ENCODE results near the gene NYAP1. TPM values are rescaled to one million over a fixed set of nuclear protein-coding genes. Genes with fewer than 3 reads are reported as not detected.

NYAP1 gene
- total RNA-seq, 2 experiments from 2014 or later = 0.66 to 0.75 TPM

GRCh38 chr7:100483090-100483721 is 521 bp upstream of the NYAP1 start:
- POLR2A ChIA-PET = interaction anchor here (0.8 to 1.9 kb wide), 5 partner anchors 55 to 129 kb away, joined by 4 to 9 read pairs (median 6); partner anchors contain the start of genes AGFG2, FBXO24, MOSPD3 and ZCWPW1
- DNase-seq (peak; percentile 58 to 92 (median 81)), ATAC-seq (ENCODE audit: poor library complexity) (peak; percentile 62)
- Histone ChIP-seq H3K27ac (ENCODE audit: low read depth in 1 of 2, low read length in 2 of 2) (no peak overlapping the region), H3K4me3 (ENCODE audit: low read length) (peak overlapping the region; percentile 64), H3K4me1 (ENCODE audit: insufficient read depth, low read length) (peaks cover 40% of the 10 kb centered on the region), H3K36me3 (ENCODE audit: insufficient read depth, low read length) (no peaks in the 10 kb centered on the region), H3K9me3 (ENCODE audit: control insufficient read depth in 1 of 2, insufficient read depth in 1 of 2, low read length in 2 of 2) (no peaks in the 10 kb centered on the region), H3K27me3 (ENCODE audit: control insufficient read depth in 1 of 2, insufficient read depth in 2 of 2, low read length in 2 of 2) (no peaks in the 10 kb centered on the region)
- Mint-ChIP-seq H3K4me3 (peak overlapping the region; percentile 90), H3K27ac (peak overlapping the region; percentile 64), H3K27me3 (no peaks in the 10 kb centered on the region), H3K9me3 (no peaks in the 10 kb centered on the region), H3K4me1 (ENCODE audit: low read depth) (peaks cover 31% of the 10 kb centered on the region), H3K36me3 (ENCODE audit: low read depth) (peaks cover 5% of the 10 kb centered on the region)
- TF ChIP-seq CTCF (IDR thresholded peaks at IDR 0.05) = peak; percentile 90
- intact Hi-C loops (cut with DNase I, micrococcal nuclease) = loop anchor here (1.0 to 5.0 kb wide), 6 partner anchors 14 to 209 kb away; partner anchors contain the start of genes AGFG2 (in 1 of the 2) and GIGYF1 (in 1 of the 2)
- CTCF ChIA-PET = interaction anchor here (0.8 to 3.0 kb wide), 12 partner anchors 10 to 102 kb away, joined by 3 to 16 read pairs (median 3); no protein-coding TSS in a partner anchor

GRCh38 chr7:100484673-100485045 is 932 bp downstream of the NYAP1 start:
- Mint-ChIP-seq H3K36me3 (ENCODE audit: low read depth) (no peaks in the 10 kb centered on the region), H3K4me1 (ENCODE audit: low read depth) (peaks cover 22% of the 10 kb centered on the region)
- CTCF ChIA-PET = interaction anchor here (1.0 kb wide), 2 partner anchors 16 to 75 kb away, joined by 3 read pairs; no protein-coding TSS in a partner anchor

DNA sequence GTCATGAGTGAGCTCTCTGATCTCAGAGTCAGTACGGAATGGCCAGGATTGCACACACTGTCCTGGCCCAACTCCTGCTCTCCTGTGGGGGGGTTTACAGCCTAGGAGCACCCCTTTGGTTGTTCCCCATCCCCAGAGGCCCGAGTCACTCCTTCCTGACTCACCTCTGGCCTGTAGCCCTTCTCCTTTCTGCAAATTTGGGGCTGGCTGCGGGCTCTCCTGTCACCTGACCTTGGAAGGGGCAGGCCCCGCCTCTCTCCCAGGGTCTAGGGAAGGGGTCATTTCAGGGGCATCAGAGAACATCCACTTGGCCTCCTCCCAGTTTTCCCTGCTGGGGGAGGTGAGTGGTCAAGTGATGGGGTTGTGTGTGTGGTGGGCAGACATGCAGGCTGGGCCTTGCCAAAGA is 1.7 kb downstream of the NYAP1 start:
- ChIA-PET CTCF (interaction anchor here (1.0 kb wide), 2 partner anchors 16 to 74 kb away, joined by 3 read pairs; no protein-coding TSS in a partner anchor), POLR2A (no interaction called here)
- ATAC-seq (ENCODE audit: poor library complexity) (no peak), DNase-seq (peak in 1 of 14 experiments; percentile 51)
- Histone ChIP-seq H3K27ac (ENCODE audit: low read depth in 1 of 2, low read length in 2 of 2) (no peak overlapping the region), H3K4me1 (ENCODE audit: insufficient read depth, low read length) (peaks cover 40% of the 10 kb centered on the region), H3K9me3 (ENCODE audit: control insufficient read depth in 1 of 2, insufficient read depth in 1 of 2, low read length in 2 of 2) (no peaks in the 10 kb centered on the region), H3K36me3 (ENCODE audit: insufficient read depth, low read length) (no peaks in the 10 kb centered on the region), H3K4me3 (ENCODE audit: low read length) (no peak overlapping the region), H3K27me3 (ENCODE audit: control insufficient read depth in 1 of 2, insufficient read depth in 2 of 2, low read length in 2 of 2) (no peaks in the 10 kb centered on the region)
- Mint-ChIP-seq H3K27me3 (no peaks in the 10 kb centered on the region), H3K27ac (peak overlapping the region; percentile 43), H3K36me3 (ENCODE audit: low read depth) (no peaks in the 10 kb centered on the region), H3K4me3 (peak overlapping the region; percentile 20), H3K9me3 (no peaks in the 10 kb centered on the region), H3K4me1 (ENCODE audit: low read depth) (peaks cover 27% of the 10 kb centered on the region)
- intact Hi-C loops (cut with DNase I, micrococcal nuclease) = no loop called here
- TF ChIP-seq CTCF (IDR thresholded peaks at IDR 0.05) = no peak

More at GRCh38 chr7:100484673-100485045, 932 bp downstream of the NYAP1 start:
- DNase-seq (peak in 2 of 14 experiments; percentile 37 to 55), ATAC-seq (ENCODE audit: poor library complexity) (peak; percentile 5)
- Histone ChIP-seq H3K36me3 (ENCODE audit: insufficient read depth, low read length) (no peaks in the 10 kb centered on the region), H3K4me3 (ENCODE audit: low read length) (no peak overlapping the region), H3K4me1 (ENCODE audit: insufficient read depth, low read length) (peaks cover 40% of the 10 kb centered on the region), H3K27ac (ENCODE audit: low read depth in 1 of 2, low read length in 2 of 2) (no peak overlapping the region), H3K27me3 (ENCODE audit: control insufficient read depth in 1 of 2, insufficient read depth in 2 of 2, low read length in 2 of 2) (no peaks in the 10 kb centered on the region), H3K9me3 (ENCODE audit: control insufficient read depth in 1 of 2, insufficient read depth in 1 of 2, low read length in 2 of 2) (no peaks in the 10 kb centered on the region)
- no peak for TF ChIP-seq CTCF (IDR thresholded peaks at IDR 0.05)
- no peaks in the 10 kb centered on the region for H3K27me3 Mint-ChIP-seq
- peak overlapping the region; percentile 71 for H3K4me3 Mint-ChIP-seq
- intact Hi-C loops (cut with DNase I, micrococcal nuclease) = loop anchor here in 1 of 2 experiments (5.0 kb wide), 2 partner anchors 53 to 208 kb away; partner anchors contain the start of genes AGFG2 and GIGYF1
- H3K27ac Mint-ChIP-seq = peak overlapping the region; percentile 27
- POLR2A ChIA-PET = no interaction called here
- no peaks in the 10 kb centered on the region for H3K9me3 Mint-ChIP-seq

Measured in CD4-positive, alpha-beta T cell (primary cell).